Colonic mucosa (tissue), 4 donors: ENCODE data around the gene RARB. TPM values are rescaled to one million over a fixed set of nuclear protein-coding genes. Genes with fewer than 3 reads are reported as not detected.

Source experiments
- DNase-seq: peaks from one replicate; pipeline ENCODE4 v3.0.0-alpha.2; 2020
- H3K27ac ChIP-seq: fragments of 200-600 bp; one replicate; pipeline ENCODE4 v1.8.0; 2021
- H3K27me3 ChIP-seq: fragments of 200-600 bp; one replicate; pipeline ENCODE4 v1.8.0; 2021
- H3K36me3 ChIP-seq: fragments of 200-600 bp; one replicate; pipeline ENCODE4 v1.8.0; 2021
- H3K4me1 ChIP-seq: fragments of 200-600 bp; one replicate; pipeline ENCODE4 v1.8.0; 2021; ENCODE audit warnings: mild to moderate bottlenecking
- H3K4me3 ChIP-seq: fragments of 200-600 bp; one replicate; pipeline ENCODE4 v1.8.0; 2021
- H3K9ac ChIP-seq, 2 donors: one replicate each; pipeline ENCODE4 v1.7.0; 2013; ENCODE audit warnings: control low read depth in 2 of 2, low read depth in 2 of 2, low read length in 2 of 2
- H3K9me3 ChIP-seq: fragments of 200-600 bp; one replicate; pipeline ENCODE4 v1.8.0; 2021
- intact Hi-C: fragments of 100-400 bp; cut with DNase I; formaldehyde crosslinking; loops from one replicate; pipeline ENCODE4 v1.14.1; 2022
- total RNA-seq, 2 donors: library from RNA; stranded (reverse); fragmentation: NEBNext Ultra II Directional in 1 of 2; extraction: Animal tissue kit (Norgen Biotek cat#: 25700) in 1 of 2; gene quantifications; one replicate each; pipeline ENCODE4 v1.2.1, GENCODE V29; 2021
- TF ChIP-seq, protein P1 (sequence below): fragments of 200-600 bp; IDR thresholded peaks from one replicate; pipeline ENCODE4 v1.8.0; 2022; ENCODE audit warnings: antibody characterized with exemption, mild to moderate bottlenecking
- donor health status: healthy.
- donor health status: DM: no; HTN: no; CAD: no.
- donor health status: DM: no; HTN: no; CAD: no.

RARB gene
- total RNA-seq, 2 donors from 2014 or later, result 0.54 to 0.74 TPM

DNA sequence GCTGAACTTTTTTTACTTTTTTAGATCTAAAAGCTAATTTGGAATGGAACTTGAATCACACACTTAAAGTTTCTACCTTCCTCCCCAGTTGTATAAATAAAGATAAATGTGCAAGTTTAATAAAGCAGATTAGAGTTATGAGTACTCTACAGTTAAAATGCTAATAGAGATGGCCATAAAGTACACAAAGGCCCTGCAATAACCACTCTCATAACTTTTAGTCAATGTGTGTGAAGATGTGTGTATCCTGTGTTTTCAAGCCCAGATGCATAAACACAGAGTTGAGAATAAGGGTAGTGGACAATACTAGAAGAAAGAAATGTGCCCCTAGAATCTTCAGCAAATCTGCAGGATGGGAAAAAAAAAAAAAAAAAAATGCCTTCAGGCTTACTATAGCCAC, 191.3 kb downstream of the RARB start:
- no peak overlapping the region for H3K27ac ChIP-seq
- H3K4me1 ChIP-seq, result no peaks in the 10 kb centered on the region
- no peaks in the 10 kb centered on the region for H3K9me3 ChIP-seq
- no peak for DNase-seq
- H3K36me3 ChIP-seq, result no peaks in the 10 kb centered on the region
- no peak overlapping the region for H3K9ac ChIP-seq
- TF ChIP-seq, protein P1, sequence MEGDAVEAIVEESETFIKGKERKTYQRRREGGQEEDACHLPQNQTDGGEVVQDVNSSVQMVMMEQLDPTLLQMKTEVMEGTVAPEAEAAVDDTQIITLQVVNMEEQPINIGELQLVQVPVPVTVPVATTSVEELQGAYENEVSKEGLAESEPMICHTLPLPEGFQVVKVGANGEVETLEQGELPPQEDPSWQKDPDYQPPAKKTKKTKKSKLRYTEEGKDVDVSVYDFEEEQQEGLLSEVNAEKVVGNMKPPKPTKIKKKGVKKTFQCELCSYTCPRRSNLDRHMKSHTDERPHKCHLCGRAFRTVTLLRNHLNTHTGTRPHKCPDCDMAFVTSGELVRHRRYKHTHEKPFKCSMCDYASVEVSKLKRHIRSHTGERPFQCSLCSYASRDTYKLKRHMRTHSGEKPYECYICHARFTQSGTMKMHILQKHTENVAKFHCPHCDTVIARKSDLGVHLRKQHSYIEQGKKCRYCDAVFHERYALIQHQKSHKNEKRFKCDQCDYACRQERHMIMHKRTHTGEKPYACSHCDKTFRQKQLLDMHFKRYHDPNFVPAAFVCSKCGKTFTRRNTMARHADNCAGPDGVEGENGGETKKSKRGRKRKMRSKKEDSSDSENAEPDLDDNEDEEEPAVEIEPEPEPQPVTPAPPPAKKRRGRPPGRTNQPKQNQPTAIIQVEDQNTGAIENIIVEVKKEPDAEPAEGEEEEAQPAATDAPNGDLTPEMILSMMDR, result no peak
- no peak overlapping the region for H3K4me3 ChIP-seq
- H3K27me3 ChIP-seq, result no peaks in the 10 kb centered on the region
- intact Hi-C loops, result no loop called here

DNA sequence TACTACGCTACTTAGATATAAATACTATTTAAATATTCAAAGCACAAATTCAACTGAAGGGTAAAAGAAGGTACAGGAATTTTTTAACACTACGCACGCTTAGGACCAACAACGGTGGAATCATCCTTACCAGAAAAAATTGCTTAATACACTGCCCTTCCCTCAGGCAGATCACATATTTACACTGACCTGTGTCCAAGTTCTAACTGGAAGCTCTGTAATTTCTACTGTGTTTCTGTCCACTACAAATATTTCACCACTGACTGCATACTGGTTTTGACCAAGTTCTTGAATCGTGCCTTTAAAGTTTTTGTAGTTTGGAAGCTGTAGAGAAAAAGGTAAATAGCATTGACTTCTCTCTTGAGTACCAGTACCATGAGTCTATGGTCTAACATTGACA, 192.4 kb downstream of the RARB start:
- H3K36me3 ChIP-seq, result no peaks in the 10 kb centered on the region
- TF ChIP-seq, protein P1, result no peak
- H3K9me3 ChIP-seq, result no peaks in the 10 kb centered on the region
- no peak overlapping the region for H3K9ac ChIP-seq
- H3K4me3 ChIP-seq, result no peak overlapping the region
- H3K4me1 ChIP-seq, result no peaks in the 10 kb centered on the region
- no peaks in the 10 kb centered on the region for H3K27me3 ChIP-seq
- intact Hi-C loops, result loop anchor here (10.0 kb wide), 1 partner anchor 134 kb away; no protein-coding TSS in a partner anchor
- no peak for DNase-seq
- no peak overlapping the region for H3K27ac ChIP-seq

DNA sequence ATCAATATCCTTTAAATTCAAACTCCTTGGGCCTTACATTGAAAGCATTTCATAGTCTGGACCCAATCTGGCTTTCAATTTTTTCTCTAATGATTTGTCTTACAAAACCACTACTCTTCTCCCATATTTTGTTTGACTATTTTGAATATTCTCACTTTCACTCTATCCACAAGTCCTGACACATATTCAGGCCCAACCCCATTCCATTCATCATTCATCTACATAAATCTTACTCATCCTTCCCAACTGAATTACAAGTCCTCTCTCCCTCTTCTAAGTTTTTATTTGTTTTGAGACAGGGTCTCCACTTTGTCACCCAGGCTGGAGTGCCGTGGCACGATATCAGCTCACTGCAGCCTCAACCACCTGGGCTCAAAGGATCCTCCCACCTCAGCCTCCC, 193.0 kb downstream of the RARB start:
- Histone ChIP-seq H3K27ac (no peak overlapping the region), H3K4me3 (no peak overlapping the region), H3K9ac (no peak overlapping the region), H3K27me3 (no peaks in the 10 kb centered on the region), H3K9me3 (no peaks in the 10 kb centered on the region), H3K4me1 (no peaks in the 10 kb centered on the region), H3K36me3 (no peaks in the 10 kb centered on the region)
- TF ChIP-seq, protein P1, result no peak
- DNase-seq, result no peak
- intact Hi-C loops, result loop anchor here (10.0 kb wide), 1 partner anchor 134 kb away; no protein-coding TSS in a partner anchor

DNA sequence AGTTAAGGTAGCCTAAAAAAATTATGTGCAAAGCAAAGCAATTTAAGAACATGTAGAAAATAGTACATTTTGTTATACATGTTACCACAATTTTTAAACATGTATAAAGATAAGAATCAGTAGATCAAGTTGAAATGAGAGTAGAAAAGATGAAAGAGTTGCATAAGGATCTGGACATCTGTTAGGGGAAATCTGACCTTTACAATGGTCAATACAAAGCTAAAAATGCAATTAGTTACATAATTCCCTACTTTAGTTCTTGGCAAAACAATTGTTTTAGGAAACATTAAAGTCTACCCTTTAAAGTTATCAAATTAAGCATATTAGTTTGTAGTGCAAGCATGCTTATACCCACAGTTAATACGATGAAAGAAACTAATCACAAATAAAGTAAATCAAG, 203.9 kb downstream of the RARB start:
- H3K36me3 ChIP-seq, result no peaks in the 10 kb centered on the region
- TF ChIP-seq, protein P1, result no peak

DNA sequence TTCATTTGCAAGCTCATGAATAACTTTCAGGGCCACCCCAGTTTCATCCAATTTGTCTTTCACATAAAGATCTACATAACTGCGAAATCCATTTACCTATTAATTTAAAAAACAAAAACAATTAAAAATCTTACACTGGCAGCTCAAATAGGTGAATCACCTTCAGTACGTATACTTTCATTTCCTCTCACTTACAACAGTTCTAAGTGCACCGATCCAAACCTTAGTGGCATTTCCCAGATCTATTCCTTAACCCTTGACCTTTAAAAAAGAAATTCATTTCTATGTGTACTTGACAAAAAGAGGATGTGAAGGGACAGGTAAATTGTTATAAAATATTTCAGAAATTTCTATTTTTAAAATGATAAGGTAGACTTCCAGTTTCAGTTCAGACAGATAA, 205.9 kb downstream of the RARB start:
- H3K4me1 ChIP-seq, result no peaks in the 10 kb centered on the region
- no peak overlapping the region for H3K9ac ChIP-seq
- H3K9me3 ChIP-seq, result no peaks in the 10 kb centered on the region
- intact Hi-C loops, result no loop called here
- DNase-seq, result no peak
- no peaks in the 10 kb centered on the region for H3K36me3 ChIP-seq
- H3K27me3 ChIP-seq, result no peaks in the 10 kb centered on the region
- no peak overlapping the region for H3K27ac ChIP-seq
- H3K4me3 ChIP-seq, result no peak overlapping the region
- TF ChIP-seq, protein P1, result no peak

More for the DNA sequence above, 203.9 kb downstream of the RARB start:
- Histone ChIP-seq H3K9ac (no peak overlapping the region), H3K27me3 (no peaks in the 10 kb centered on the region), H3K4me1 (no peaks in the 10 kb centered on the region), H3K27ac (no peak overlapping the region), H3K9me3 (no peaks in the 10 kb centered on the region), H3K4me3 (no peak overlapping the region)
- intact Hi-C loops, result no loop called here
- DNase-seq, result no peak
